GM12801 (cell line): Measurements from ENCODE around the gene SLAMF7.

Experiments used
- TF ChIP-seq, protein P1 (sequence below): IDR thresholded peaks from one replicate; pipeline ENCODE4 v1.5.1; 2011; ENCODE audit warnings: control low read depth; ENCODE audit not compliant: insufficient read length; ENCODE audit errors: extremely low read depth

SLAMF7 gene, protein sequence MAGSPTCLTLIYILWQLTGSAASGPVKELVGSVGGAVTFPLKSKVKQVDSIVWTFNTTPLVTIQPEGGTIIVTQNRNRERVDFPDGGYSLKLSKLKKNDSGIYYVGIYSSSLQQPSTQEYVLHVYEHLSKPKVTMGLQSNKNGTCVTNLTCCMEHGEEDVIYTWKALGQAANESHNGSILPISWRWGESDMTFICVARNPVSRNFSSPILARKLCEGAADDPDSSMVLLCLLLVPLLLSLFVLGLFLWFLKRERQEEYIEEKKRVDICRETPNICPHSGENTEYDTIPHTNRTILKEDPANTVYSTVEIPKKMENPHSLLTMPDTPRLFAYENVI

DNA sequence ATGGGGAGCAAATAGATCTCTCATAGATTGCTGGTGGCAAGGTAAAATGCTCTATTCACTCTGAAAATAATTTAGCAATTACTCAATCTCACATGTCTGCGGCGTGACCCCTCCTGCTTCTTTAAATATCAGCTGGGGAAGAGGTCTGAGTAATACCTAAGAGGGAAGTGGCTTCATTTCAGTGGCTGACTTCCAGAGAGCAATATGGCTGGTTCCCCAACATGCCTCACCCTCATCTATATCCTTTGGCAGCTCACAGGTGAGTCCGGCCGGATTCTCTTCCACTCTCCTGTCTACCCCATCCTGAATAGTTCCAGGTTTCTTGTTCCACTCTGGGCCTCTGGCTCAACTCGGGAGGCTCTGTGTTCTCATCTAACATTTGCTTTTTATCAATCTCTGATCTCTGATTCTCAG, at the start of gene SLAMF7:
TSS of gene SLAMF7 (plus strand) at position 150 of the 414 bp plus-strand sequence. CDS start at position 205, 55 bp downstream.
- TF ChIP-seq, protein P1, sequence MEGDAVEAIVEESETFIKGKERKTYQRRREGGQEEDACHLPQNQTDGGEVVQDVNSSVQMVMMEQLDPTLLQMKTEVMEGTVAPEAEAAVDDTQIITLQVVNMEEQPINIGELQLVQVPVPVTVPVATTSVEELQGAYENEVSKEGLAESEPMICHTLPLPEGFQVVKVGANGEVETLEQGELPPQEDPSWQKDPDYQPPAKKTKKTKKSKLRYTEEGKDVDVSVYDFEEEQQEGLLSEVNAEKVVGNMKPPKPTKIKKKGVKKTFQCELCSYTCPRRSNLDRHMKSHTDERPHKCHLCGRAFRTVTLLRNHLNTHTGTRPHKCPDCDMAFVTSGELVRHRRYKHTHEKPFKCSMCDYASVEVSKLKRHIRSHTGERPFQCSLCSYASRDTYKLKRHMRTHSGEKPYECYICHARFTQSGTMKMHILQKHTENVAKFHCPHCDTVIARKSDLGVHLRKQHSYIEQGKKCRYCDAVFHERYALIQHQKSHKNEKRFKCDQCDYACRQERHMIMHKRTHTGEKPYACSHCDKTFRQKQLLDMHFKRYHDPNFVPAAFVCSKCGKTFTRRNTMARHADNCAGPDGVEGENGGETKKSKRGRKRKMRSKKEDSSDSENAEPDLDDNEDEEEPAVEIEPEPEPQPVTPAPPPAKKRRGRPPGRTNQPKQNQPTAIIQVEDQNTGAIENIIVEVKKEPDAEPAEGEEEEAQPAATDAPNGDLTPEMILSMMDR: no peak

DNA sequence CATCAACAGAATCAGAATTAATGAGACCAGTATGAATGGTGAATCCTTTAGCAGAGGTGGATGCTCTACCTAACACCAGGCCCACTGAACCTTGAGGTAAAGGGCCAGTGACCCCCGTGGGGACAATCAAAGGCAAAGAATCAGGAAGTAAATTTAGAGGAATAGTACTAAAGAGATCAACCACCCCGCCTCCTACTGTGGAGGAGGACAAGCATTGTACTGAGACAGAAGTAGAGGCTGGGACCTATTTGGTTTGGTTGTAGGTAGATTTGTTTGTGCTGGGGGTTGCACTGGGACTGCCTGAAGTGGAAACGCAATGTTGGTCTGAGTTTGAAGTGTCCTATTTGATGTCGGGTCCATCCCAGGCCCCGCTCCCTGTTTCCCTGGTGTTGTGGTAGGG, 36.9 kb upstream of the SLAMF7 start:
- TF ChIP-seq, protein P1: no peak

DNA sequence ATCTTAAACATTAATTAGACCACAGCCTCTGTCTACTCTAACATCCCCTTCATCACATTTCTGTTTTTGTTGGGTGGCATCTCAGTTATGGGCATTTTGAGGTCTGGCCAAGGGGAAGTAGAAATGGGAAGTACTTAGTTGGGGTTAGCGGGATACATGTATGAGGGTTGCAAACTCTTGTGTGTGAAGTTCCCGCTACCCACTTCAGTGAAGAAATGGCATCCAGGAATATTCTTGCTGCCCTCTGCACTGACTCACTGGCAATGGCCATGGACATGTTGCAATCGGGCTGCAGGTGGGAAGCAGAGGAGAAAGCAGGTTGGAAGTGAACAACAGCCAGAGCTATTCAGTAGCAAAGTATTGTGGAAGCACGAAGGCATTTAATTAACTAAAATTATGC, 34.8 kb upstream of the SLAMF7 start:
- TF ChIP-seq, protein P1: no peak

DNA sequence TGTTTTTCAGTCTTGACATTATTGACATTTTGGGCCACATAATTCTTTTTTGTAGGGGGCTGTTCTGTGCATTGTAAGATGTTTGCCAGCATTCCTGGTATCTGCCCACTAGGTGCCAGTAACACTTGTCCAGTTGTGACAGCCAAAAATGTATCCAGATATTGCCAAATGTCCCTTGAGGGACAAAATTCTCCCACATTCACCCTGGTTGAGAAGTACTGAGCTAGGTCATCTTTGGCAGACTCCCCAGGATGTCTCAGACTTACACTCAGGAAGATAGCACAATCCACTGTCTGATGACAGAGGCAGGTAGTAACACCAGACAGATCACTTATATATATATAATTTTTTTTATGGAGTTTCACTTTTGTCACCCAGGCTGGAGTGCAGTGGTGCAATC, 33.3 kb upstream of the SLAMF7 start:
- TF ChIP-seq, protein P1: no peak

DNA sequence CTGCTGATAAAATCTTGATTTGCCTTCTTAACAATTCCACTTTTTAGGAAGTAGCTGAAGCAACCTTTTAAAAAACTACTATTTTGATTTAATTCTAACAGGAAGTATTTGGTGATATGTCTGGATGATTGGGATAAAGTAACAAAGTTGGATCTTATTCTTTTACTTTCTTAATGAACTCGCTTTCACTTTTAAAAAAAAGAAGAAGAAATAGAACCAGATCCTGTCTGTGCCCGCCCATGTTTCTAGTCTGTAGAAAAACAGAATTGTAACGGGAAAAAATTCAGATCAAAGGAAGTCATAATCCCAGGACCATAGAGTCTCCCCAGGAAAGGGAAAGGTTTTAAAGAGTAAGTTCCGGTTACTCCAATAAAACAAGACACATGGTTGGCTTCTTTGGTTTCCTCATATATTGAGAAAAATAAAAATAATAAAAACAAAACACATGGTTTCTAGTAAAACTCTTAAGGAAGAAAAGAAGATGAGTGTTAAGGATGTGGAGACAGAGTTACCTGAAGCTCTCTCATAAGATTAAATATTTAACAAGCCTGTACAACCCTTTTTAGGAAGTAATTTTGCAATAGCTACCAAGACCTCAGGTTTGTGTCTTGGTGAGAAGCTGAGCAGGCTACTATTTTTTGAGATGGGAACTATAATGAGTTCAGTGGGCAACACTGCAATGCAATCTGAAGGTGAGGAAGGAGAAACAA, 32.4 kb upstream of the SLAMF7 start:
- TF ChIP-seq, protein P1: no peak

DNA sequence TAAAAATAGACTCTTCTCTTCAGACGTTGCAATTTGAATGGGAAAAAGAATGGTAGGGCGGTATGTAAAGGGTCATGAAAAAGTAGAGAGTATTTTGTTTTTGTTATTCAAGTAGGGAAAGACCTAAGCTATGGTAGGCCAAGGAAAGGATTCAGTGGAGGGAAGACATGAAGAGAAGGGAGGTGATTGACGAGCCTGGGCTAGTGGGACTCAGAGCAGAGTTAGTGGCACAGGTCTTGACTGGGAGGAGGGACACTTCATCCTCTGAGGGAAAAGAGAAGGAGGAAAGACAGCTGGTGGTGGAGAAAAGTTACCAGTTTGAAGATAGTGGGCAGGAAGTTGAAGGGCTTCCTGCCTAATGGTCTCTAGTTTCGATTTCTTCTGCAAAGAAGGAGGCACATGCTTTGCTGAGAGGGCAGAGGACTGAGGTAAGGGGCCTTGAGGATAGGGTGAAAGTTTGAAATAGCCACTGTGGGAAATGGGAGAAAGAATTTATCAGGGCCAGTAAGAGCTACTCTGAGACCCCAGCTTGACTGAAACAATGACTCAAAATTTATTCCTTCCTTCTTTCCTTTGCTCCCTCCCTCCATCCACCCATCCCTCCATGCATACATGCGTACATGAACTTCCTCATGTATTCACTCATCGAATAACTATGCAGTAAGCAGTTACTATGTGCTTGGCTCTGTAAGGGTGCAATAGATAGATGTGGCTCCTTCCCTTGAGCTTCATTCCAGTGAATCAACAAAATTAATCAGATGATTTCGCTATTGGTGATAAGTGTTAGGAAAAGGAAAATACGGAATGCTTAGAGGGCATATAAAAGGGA, 31.6 kb upstream of the SLAMF7 start:
- TF ChIP-seq, protein P1: no peak

DNA sequence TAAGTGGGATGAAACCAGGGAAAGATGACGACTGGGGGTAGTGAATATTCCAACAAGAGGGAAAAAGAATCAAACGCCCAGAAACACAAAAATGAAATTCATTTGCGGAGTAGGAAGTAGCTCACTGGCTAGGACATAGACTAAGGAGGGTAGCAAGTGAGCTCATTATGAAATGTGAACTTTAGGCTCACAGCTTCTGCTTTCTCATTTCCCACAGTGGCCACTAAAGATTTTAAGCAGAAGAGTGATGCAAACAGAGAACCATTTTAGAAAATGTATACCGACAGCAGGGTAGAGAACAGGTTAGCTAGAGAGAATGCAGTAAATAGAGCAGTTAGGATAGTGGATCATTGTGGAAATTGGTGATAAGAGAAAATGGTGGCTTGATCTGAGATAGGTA, 30.9 kb upstream of the SLAMF7 start:
- TF ChIP-seq, protein P1: no peak
